HG02610 (cell line): ENCODE data around the gene COX6B2.
A peak's percentile ranks its signal among the peaks of the same experiment; 100 is the strongest.
"Not testable (repeated sequence)": the region's sequence is repeated elsewhere in the genome, so short reads cannot be mapped to it uniquely, and the experiment has no call there.

ENCODE experiments used
- ATAC-seq: cut with Tn5 transposase; IDR thresholded peaks from one replicate; pipeline ENCODE4 v1.9.1; 2021; ENCODE audit warnings: mild to moderate bottlenecking, moderate library complexity; ENCODE audit not compliant: unreplicated experiment

Gene COX6B2

GRCh38 chr19:55345101-55345817 is 9.3 kb downstream of the COX6B2 start:
- no peak for ATAC-seq

DNA sequence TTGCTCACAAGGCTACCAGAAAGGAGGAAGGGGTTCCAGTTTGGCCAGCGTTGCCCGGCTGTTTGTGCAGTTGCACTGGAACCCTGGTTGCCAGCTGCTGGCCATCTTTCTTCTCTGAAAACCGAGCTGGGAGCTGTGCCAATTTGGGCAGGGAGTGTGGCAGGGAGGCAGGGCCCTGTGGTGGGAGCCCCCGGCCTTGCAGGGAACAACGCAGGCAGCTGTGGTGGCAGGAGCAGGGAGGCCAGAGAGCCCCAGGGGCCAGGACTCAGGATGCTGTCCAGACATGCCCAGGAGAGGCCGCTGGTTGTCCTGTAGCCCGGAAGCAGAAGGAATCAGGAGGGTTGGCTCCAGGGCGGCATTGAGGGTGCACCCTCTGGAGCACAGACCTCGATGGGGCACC is 10.1 kb downstream of the COX6B2 start:
- ATAC-seq, result no peak

DNA sequence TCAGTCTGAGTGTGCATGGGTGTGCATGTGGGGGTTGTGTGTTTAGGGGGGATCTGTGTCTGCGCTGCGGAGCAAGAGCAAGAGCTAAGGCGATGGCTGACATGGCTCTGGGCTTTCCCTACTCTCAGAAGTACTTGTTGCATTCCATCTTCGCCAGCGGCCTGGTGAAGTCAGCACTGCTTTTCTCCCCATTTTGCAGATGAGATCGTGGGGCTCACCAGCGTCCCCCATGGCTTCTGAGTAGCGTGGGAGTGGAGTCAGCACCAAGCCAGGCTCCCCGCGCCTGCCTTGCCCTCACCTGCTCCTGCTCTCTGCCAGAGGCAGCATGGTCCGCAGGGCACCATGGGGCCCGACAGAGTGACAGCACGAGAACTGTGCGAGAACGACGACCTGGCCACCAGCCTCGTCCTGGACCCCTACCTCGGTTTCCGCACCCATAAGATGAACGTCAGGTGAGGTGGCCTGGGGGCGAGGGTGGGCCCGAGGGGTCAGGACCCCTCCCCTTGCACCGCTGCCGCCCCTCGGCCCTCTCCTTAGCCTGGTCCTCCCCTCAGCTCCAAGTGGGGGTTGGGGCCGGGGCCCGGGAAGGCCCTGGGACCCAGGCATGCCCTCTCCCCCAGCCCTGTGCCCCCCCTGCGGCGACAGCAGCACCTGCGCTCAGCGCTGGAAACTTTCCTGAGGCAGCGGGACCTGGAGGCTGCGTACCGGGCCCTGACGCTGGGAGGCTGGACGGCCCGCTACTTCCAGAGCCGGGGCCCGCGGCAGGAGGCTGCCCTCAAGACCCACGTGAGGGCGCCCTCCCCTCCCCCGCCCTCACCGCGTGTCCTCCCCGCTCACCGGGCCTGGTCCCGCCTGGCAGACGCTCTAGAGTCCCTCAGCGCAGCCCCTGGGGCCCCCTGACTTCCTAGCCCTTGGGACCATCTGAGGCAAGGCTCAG is 12.7 kb downstream of the COX6B2 start:
- ATAC-seq, result no peak

DNA sequence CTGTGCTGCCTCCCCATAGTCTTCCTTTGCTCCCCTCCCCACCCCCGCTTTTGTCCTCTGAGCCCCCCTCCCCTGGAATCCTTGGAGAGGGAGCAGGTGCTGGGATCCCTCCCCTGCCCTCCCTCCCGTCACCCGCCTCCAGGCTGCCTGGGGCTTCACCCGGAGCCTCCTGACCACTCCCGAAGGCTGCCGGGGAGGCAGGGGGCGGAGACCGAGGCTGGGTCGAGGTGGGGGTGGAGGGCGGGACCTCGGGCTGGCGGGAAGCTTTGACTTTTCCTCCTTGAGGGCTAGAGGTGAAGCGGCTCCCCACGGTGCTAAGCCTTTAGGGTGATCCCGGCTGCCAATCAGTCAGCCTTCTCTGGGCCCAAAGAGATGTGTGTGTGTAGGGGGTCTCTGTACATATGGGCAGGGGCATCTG is 13.3 kb downstream of the COX6B2 start:
- no peak for ATAC-seq

DNA sequence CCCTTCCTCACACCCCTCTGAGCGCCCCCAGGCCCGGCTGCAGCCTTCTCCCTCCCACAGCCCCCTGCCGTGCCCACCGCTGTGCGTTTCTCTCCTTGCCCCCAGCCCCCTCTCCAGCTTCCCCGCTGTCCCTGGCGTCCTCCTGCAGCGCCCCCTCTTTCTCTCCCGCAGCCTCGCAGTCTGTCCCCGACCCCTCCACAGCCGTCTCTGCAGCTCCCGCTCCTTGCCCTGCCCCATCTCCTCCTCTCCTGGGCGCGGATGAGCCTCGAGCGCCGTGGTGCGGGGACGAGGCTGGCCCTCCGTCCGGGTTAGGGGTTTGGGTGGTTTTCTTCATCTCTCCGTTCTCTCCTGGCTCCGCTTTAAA is 13.8 kb downstream of the COX6B2 start:
- ATAC-seq, result no peak

DNA sequence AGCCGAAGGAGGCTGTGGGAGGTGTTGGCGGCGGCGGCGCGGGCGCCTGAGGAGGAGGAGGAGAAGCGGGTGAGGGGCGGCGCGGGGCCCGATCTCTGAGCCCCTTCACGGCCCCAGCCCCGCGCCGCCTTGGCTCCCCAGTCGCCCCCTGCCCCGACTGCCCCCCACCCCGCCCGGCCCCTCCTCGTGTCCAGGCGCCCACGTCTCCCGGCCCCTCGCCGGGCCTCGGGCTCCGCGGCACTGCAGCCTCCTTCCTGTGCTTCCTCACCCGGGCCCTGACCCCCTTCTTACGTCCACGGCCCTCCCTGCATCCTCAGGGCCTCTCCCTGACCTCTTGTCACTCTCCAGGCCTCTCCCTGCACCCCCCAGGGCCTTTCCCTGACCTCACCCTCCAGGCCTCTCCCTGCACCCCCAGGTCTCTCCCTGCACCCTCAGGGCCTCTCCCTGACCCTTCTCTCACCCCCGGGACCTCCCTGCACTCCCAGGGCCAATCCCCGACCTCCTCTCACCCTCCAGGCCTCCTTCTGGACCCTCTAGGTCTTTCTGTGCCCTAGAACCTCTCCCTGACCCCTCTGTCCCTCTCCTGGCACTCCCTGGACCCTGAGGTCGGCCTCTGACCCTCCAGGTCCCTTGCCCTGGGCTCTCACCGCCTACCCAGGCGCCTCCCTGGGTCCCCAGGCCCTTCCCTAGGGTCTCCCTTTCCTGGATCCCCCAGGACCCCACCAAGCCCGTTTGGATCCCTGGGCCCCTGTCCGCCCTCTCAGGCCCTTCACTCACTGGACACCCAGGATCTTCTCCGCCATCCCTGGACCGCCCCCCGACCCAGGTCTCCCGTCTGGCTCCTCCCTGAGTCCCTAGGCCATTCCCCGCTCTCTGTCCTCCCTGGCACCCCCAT is 14.4 kb downstream of the COX6B2 start:
- no peak for ATAC-seq

DNA sequence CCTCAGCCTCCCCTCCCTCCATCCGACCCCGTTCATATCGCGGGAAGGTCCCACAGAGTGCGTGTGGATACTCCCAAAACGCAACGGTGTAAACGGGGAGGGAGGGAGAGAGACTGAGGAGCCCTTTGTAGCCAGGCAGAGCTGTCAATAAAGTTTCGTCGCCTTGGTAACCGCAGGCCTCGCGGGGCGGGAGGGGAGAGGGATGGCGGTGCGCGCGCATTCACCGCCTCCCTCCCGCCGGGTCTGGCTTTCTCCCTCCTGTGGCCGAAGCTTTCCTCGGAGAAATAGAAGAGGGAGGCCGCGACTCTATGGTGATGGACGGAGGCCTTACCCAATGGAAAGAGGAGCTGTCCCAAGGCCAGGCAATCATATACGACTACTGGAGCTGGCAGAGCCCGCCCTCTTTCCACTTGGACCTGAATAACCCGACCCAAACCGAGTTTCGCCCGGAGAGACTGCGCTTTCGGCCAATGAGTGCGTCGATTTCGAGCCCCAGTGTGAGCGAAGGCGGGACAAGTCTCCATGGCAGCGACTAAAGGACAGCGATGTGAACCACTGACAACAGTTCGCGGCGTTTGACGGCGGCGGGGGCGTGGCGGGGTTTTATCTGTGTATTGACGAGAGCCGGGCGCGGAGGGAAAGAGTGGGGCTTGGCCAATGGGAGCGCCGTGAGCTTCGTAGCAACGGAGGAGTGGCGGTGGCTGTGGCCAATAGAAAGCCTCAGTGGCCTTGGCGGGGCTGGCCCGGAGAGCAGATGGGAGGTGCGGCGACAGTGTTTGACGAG is 15.2 kb downstream of the COX6B2 start, which contains the start of gene KMT5C:
TSS of gene KMT5C (plus strand) at position 772 of the 784 bp plus-strand sequence. CDS start 2,061 bp downstream, outside the sequence.
- ATAC-seq, result peak; percentile 83

- ATAC-seq, result no peak
These were observed 18.4 kb downstream of the COX6B2 start for GRCh38 chr19:55336101-55336500.

DNA sequence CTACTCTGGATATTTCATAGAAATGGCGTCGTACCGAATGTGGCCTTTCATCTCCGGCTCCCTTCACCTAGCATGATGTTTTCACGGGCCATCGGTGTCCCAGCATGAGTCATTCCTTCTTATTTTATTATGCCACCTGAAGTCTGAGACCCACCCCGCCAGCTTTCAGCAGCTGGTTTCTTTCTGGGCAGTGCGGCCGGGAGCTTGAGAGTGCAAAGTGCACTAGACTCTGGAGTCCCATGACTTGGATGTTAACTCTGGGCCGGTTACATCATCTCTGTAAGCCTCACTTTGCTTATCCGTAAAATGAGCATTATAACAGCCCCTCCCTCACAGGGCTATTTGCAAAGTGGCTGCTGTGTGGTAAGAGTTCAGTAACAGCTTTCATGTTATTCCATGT is 20.6 kb downstream of the COX6B2 start:
- no peak for ATAC-seq

GRCh38 chr19:55329791-55330190 is 24.7 kb downstream of the COX6B2 start:
- not testable (repeated sequence) for ATAC-seq

DNA sequence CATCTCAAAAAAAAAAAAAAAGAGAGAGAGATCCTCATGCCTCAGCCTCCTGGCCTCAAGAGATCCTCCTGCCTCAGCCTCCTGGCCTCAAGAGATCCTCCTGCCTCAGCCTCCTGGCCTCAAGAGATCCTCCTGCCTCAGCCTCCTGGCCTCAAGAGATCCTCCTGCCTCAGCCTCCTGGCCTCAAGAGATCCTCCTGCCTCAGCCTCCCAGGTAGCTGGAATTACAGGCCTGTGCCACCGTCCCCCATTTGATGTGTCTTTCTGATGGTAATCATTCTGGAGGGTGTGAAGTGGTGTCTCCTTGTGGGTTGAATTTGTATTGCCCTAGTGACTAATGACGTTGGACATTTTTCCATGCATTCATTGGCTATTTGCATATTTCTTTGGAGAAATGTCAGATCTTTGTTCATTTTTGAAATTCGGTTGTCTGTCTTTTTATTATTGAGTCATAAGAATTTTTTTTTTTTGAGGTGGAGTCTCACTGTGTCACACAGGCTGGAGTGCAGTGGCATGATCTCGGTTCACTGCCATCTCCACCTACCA is 25.7 kb downstream of the COX6B2 start:
- not testable (repeated sequence) for ATAC-seq

GRCh38 chr19:55325172-55325571 is 29.3 kb downstream of the COX6B2 start, which contains the start of gene TMEM150B:
Gene TMEM150B, minus strand, starts transcription at chr19:55325341. Its CDS starts 4,305 bp downstream, at chr19:55321036.
- no peak for ATAC-seq

DNA sequence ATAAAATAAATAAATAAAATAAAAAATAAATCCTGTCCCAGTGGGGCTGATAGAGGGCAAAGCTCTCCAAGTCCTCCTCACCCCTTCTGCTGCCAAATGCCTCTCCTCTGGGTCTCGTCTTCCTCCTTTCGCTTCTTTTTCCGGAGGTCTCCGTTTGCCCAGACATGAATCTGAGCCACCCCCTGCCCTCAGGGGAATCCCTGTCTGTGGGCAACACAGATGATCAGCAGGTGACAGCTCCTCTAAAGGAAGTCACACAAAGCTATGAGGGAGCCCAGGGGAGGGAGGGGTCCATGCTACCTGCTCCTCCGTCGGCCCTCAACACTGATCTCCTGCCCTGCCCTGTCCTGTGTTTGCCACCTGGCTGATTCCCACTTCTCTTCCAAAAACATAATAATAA is 29.9 kb downstream of the COX6B2 start:
- no peak for ATAC-seq

GRCh38 chr19:55322204-55322885 is 32.2 kb downstream of the COX6B2 start:
- no peak for ATAC-seq

DNA sequence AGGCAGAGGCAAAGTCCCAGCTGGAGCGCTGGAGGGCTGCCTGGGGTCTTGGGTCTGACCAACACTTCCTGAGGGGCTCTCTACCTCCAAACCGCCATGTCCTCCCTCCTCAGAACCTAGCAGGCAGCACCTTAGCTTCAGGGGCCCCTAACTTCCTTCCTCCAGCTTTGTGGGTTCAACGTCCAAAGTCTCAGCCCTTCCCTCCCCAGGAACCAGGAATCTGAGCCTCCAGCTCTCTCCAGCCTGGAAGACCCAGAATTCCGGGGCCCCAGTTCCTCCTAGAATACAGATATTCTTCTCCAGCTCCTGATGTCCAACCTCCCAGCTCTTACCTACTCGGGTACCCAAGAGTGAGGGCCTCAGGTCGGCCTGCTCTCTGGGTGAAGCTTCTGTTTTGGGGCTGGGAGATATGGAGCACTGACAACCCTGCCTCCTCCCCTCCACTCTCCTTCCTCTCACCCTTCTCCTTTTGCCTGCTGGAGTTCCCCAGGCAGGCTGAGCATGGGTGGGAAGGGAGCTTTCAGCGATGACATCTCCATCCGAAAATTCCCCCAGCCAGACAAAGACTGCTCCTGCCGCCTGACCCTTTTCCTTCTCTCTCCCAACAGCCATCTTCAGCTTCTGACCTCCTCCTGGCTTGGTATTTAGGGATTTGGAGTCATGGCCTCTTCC is 32.9 kb downstream of the COX6B2 start:
- ATAC-seq, result no peak

DNA sequence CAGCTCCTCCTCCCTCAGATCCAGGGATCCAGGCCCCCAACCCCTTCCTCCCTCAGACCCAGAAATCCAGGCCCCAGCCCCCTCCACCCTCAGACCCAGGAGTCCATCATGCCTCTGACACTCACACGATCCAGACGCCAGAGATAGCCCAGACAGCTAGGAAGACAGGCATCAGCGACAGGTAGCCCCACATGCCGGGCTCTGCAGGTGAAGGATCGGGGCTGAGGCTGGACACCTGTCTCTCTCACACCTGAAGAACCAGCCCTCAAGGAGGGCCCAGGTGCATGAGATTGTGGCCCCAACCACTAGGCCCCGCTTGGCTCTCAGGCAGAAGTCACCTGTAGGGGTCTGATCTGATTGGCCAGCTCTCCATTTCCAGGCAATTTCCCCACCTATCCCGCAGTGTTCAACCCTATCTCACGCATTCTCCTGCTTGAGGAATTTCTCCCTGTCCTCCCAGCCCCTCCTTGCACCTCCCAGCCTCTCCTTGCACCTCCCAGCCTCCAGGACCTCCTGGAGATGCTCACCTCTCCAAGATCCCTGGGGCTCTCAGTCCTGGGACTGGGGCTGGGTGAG is 33.6 kb downstream of the COX6B2 start:
- ATAC-seq, result no peak

DNA sequence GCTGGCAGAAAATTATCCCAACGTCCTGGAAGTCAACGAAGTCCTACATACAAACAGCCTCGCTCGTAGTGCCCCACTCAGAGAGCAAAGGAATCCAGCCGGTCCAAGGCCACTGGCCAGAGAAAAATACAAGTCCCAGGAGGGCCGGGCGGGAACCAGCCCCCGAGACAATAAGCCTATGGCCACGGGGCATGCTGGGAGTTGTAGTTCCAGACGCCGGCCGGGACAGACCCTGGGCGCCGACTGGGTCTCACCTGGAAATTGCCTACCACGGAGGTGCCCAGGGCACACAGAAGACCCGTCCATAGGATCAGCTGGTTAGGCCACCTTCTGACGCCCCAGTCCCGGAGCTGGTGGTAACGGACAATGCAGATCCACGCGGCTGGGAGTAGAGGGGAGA is 34.7 kb downstream of the COX6B2 start:
- no peak for ATAC-seq

GRCh38 chr19:55316646-55317045 is 37.9 kb downstream of the COX6B2 start:
- no peak for ATAC-seq
